Fibroblast of villous mesenchyme (primary cell): ENCODE data around the gene HEBP1. TPM values are rescaled to one million over a fixed set of nuclear protein-coding genes. Genes with fewer than 3 reads are reported as not detected.

Source experiments
- DNase-seq: peaks from one replicate; pipeline ENCODE4 v3.0.0-alpha.2; 2010; ENCODE audit warnings: low read depth
- H3K4me3 ChIP-seq: 2 replicates; pipeline ENCODE4 v1.5.1; 2011; ENCODE audit warnings: low read depth, mild to moderate bottlenecking, low read length
- CTCF ChIP-seq: IDR thresholded peaks from 2 replicates; pipeline ENCODE4 v1.5.1; 2012; ENCODE audit warnings: low read depth, mild to moderate bottlenecking, low read length; ENCODE audit not compliant: insufficient read depth
- small RNA-seq: library from RNA; depleted of rRNA; stranded (forward); fragments of <200 nt; gene quantifications from one replicate; pipeline ENCODE3, GENCODE V24; 2012
- total RNA-seq: library from RNA; depleted of rRNA; stranded (reverse); fragments of >200 nt; gene quantifications from 2 replicates; pipeline ENCODE4 v1.2.3, GENCODE V29; 2012

The HEBP1 gene
- total RNA-seq, 1 donor: 19.9 TPM

- TF ChIP-seq CTCF: no peak
- H3K4me3 ChIP-seq: peak overlapping the region; percentile 31
- peak; percentile 74 for DNase-seq
Measured at GRCh38 chr12:12926571-12927071, 73.4 kb downstream of the HEBP1 start.

- no peak for TF ChIP-seq CTCF
- H3K4me3 ChIP-seq: no peak overlapping the region
- DNase-seq: peak; percentile 50
Measured at GRCh38 chr12:12925388-12925787, 74.7 kb downstream of the HEBP1 start.

Small RNA genes lying within 50 kb of the gene (small RNA-seq; reads per million reads assigned to genes)
- not detected for gene RF00604

Other genes starting within 250 kb of the HEBP1 start
- 9.3 and 14.7 TPM in 2 replicates for gene APOLD1, start 214.6 kb downstream of the HEBP1 start, total RNA-seq
- gene DDX47, start 186.9 kb downstream of the HEBP1 start, total RNA-seq: 71.2 and 118 TPM in 2 replicates
- 25.8 and 127 TPM in 2 replicates for gene GPRC5A, start 108.7 kb downstream of the HEBP1 start, total RNA-seq
- not detected in 2 replicates for gene GPRC5D, start 48.1 kb downstream of the HEBP1 start, total RNA-seq
- 5.8 and 10.8 TPM in 2 replicates for gene FAM234B, start 44.1 kb upstream of the HEBP1 start, total RNA-seq
- 0.32 and 11.2 TPM in 2 replicates for gene GSG1, start 103.4 kb upstream of the HEBP1 start, total RNA-seq
- gene EMP1, start 196.5 kb upstream of the HEBP1 start, total RNA-seq: 52.2 and 75.6 TPM in 2 replicates